ENCODE results near the gene HBA1. TPM values are rescaled to one million over a fixed set of nuclear protein-coding genes. Genes with fewer than 3 reads are reported as not detected.
"Not testable (repeated sequence)": the region's sequence is repeated elsewhere in the genome, so short reads cannot be mapped to it uniquely, and the experiment has no call there.

Gene HBA1
- total RNA-seq, 1 donor from 2014 or later: not detected

DNA sequence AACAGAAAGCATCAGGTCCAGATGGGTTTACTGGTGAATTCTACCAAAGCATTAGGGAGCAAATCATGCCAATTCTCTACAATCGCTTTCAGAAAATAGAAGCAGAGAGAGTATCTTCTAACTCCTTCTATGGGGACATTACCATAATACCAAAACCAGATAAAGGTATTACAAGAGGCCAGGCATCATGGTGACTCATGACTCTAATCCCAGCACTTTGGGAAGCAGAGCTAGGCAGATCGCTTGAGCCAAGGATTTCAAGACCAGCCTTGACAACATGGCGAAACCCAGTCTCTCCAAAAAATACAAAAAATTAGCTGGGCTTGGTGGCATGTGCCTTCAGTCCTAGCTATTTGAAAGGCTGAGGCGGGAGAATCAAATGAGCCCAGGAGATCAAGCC lies 26.8 kb downstream of the HBA1 start:
- no peak for DNase-seq (ENCODE audit: low read depth)

DNA sequence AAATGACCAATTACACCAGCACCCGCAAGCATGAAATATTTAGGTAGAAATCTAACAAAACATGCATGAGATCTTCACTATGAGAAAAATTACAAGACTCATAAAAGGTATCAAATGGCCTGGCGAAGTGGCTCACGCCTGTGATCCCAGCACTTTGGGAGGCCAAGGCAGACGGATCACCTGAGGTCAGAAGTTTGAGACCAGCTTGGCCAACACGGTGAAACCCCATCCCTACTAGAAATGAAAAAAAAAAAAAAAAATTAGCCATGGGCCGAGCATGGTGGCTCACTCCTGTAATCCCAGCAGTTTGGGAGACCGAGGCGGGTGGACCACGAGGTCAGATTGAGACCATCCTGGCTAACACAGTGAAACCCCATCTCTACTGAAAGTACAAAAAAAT lies 27.6 kb downstream of the HBA1 start:
- not testable (repeated sequence) for DNase-seq (ENCODE audit: low read depth)

DNA sequence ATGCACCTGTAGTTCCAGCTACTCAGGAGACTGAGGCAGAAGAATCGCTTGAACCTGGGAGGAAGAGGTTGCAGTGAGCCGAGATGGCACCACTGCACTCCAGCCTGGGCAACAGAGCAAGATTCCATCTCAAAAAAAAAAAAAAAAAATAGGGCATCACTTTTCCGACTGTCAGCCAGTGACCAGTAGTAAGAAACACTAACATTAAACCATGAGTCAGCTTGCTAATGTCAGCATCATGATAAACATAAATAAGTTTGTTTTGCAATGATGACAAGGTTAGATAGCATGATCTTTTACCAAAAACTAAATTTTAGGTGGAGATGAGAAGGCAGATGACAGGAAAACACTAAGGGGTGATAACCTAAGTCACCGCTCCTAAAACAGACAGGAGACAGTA lies 32.9 kb downstream of the HBA1 start:
- DNase-seq (ENCODE audit: low read depth): not testable (repeated sequence)

DNA sequence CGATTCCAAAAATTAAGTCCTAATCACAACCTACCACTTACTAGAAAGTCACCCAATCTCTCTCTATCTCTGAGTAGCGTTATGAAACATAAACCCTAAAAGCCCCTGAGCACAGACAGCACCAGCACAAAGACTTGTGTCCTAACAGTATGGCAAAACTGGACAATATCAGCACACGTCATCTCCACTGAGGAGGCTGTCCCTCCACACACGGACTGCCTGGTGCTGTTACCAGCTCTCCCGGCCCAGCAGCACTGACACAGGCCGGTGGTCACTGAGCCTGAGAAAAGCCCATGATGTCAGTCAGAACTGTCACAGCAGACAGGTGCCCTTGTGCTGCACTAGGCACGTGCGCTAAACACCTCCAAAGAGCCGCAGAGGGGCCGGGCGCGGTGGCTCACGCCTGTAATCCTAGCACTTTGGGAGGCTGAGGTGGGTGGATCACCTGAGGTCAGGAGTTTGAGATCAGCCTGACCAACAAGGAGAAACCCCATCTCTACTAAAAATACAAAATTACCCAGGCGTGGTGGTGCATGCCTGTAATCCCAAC lies 35.2 kb downstream of the HBA1 start:
- not testable (repeated sequence) for DNase-seq (ENCODE audit: low read depth)

DNA sequence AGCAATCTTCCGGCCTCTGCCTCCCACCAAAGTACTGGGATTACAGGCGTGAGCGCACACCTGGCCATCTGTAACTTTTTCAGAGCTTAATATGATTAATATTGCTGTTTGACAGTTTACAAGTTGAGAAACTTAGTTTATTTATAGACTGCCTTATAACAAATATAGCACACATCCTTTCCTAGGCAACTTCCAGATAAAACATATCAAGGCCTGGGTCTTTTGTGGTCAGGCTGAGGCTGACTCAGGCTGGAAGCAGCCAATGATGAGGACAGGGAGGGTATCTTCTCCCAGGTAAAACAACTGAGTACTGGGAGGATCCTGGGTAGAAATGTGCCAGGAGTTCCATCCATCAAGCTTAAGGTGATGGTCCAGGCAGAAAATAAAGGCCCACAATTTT lies 36.5 kb downstream of the HBA1 start:
- no peak for DNase-seq (ENCODE audit: low read depth)

DNA sequence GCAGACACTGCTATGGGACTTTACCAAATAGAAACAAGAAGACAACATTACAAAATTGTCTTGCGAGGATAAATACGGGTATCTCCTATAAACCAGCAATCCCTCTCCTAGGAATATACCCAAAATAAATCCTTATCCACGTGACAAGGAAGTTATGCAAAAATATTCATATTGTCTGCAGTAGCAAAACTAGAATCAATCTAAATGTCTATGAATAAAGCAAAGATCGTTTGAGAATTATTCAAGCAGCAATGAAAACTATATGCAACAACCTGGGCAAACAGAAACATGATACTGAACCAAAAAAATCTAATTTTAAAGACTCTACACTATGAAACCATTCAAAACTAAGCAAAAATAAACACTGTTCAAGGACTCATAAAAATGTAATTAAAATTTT lies 43.5 kb downstream of the HBA1 start:
- DNase-seq (ENCODE audit: low read depth): no peak

Other genes with a start within 250 kb of the HBA1 start
- gene POLR3K, start 123.1 kb upstream of the HBA1 start, total RNA-seq: 4.1 and 4.5 TPM in 2 replicates
- gene SNRNP25, start 122.9 kb upstream of the HBA1 start, total RNA-seq: 19.1 and 21.7 TPM in 2 replicates
- 20.7 and 37.3 TPM in 2 replicates for gene RHBDF1, start 104.0 kb upstream of the HBA1 start, total RNA-seq
- gene MPG, start 98.5 kb upstream of the HBA1 start, total RNA-seq: 49.3 and 233 TPM in 2 replicates
- gene NPRL3, start 38.0 kb upstream of the HBA1 start, total RNA-seq: 3.6 and 26.0 TPM in 2 replicates
- not detected in 2 replicates for gene HBZ, start 24.0 kb upstream of the HBA1 start, total RNA-seq
- gene HBM, start 10.7 kb upstream of the HBA1 start, total RNA-seq: not detected in 2 replicates
- gene HBA2, start 3.8 kb upstream of the HBA1 start, total RNA-seq: not detected in 2 replicates
- gene HBQ1, start 3.8 kb downstream of the HBA1 start, total RNA-seq: 2.4 TPM in 1 of 2 replicates, not detected in the other
- 21.2 and 44.9 TPM in 2 replicates for gene LUC7L, start 52.8 kb downstream of the HBA1 start, total RNA-seq
- 76.4 and 204 TPM in 2 replicates for gene FAM234A, start 58.1 kb downstream of the HBA1 start, total RNA-seq
- gene RGS11, start 99.3 kb downstream of the HBA1 start, total RNA-seq: 0.40 TPM in 1 of 2 replicates, not detected in the other
- gene ARHGDIG, start 103.9 kb downstream of the HBA1 start, total RNA-seq: not detected in 2 replicates
- not detected in 2 replicates for gene PDIA2, start 106.5 kb downstream of the HBA1 start, total RNA-seq
- 38.7 and 43.5 TPM in 2 replicates for gene AXIN1, start 176.0 kb downstream of the HBA1 start, total RNA-seq
- 59.4 and 95.9 TPM in 2 replicates for gene MRPL28, start 193.9 kb downstream of the HBA1 start, total RNA-seq
- 87.2 and 92.8 TPM in 2 replicates for gene PGAP6, start 205.3 kb downstream of the HBA1 start, total RNA-seq
- gene NME4, start 220.5 kb downstream of the HBA1 start, total RNA-seq: 27.6 and 50.0 TPM in 2 replicates
- 13.0 and 17.5 TPM in 2 replicates for gene DECR2, start 225.2 kb downstream of the HBA1 start, total RNA-seq
- 20.5 and 72.5 TPM in 2 replicates for gene RAB11FIP3, start 249.0 kb downstream of the HBA1 start, total RNA-seq